BJ (cell line): Measurements from ENCODE around the gene MIDN. TPM values are rescaled to one million over a fixed set of nuclear protein-coding genes. Genes with fewer than 3 reads are reported as not detected.
A peak's percentile ranks its signal among the peaks of the same experiment; 100 is the strongest.

Experiments used
- CTCF ChIA-PET: fragments of 350-600 bp; formaldehyde crosslinking; extraction: SDS; loops from one replicate; lab custom pipeline; 2021; ENCODE audit warnings: antibody characterized with exemption, inconsistent platforms; lab: Yijun Ruan, JAX
- POLR2A ChIA-PET: fragments of 300-600 bp; sonication (Branson Sonifier 250); formaldehyde crosslinking; extraction: SDS; loops from one replicate; lab custom pipeline; 2021; ENCODE audit warnings: antibody characterized with exemption; lab: Charles Lee
- DNase-seq: peaks from one replicate; pipeline ENCODE4 v3.0.0-alpha.2; 2011; ENCODE audit warnings: low read depth
- H3K27me3 ChIP-seq: 2 replicates; pipeline ENCODE4 v1.6.0; 2011; ENCODE audit warnings: low read length; ENCODE audit not compliant: control insufficient read depth, insufficient read depth
- H3K36me3 ChIP-seq: 2 replicates; pipeline ENCODE4 v1.5.1; 2011; ENCODE audit warnings: low read length; ENCODE audit not compliant: control insufficient read depth, insufficient read depth
- H3K4me3 ChIP-seq: 2 replicates; pipeline ENCODE4 v1.5.1; 2011; ENCODE audit warnings: low read depth, mild to moderate bottlenecking, control low read depth, low read length
- CTCF ChIP-seq: IDR thresholded peaks from 2 replicates; pipeline ENCODE4 v1.5.1; 2011; ENCODE audit warnings: low read depth, mild to moderate bottlenecking, control low read depth, inconsistent platforms, low read length, moderate library complexity; ENCODE audit not compliant: insufficient read depth
- polyA plus RNA-seq: library from polyadenylated mRNA; depleted of rRNA; stranded (reverse); fragments of >200 nt; gene quantifications from 2 replicates; pipeline ENCODE4 v1.2.3, GENCODE V29; 2011

Gene MIDN
- polyA plus RNA-seq, 1 experiment = 8.4 TPM

- no peak for TF ChIP-seq CTCF
- no peak for DNase-seq
- no peaks in the 10 kb centered on the region for H3K27me3 ChIP-seq
- CTCF ChIA-PET = interaction anchor here (0.9 to 12.8 kb wide), 3 partner anchors 9 to 16 kb away, joined by 3 to 437 read pairs (median 3); partner anchors contain the start of gene ATP5F1D
- H3K36me3 ChIP-seq = peaks cover 38% of the 10 kb centered on the region
- H3K4me3 ChIP-seq = no peak overlapping the region
- POLR2A ChIA-PET = interaction anchor here (0.6 kb wide), 2 partner anchors 8 to 337 kb away, joined by 8 to 20 read pairs; no protein-coding TSS in a partner anchor
Observed at GRCh38 chr19:1259206-1259875, 11.0 kb downstream of the MIDN start.

GRCh38 chr19:1259876-1260748 is 11.7 kb downstream of the MIDN start:
- CTCF ChIA-PET = interaction anchor here (1.3 to 12.8 kb wide), 2 partner anchors 8 to 16 kb away, joined by 3 to 437 read pairs; partner anchors contain the start of gene ATP5F1D
- no peak for TF ChIP-seq CTCF
- peaks cover 30% of the 10 kb centered on the region for H3K36me3 ChIP-seq
- POLR2A ChIA-PET = interaction anchor here (1.0 kb wide), 1 partner anchor 9 kb away, joined by 6 read pairs; the partner anchor contains the start of gene CIRBP
- no peak overlapping the region for H3K4me3 ChIP-seq
- no peak for DNase-seq
- H3K27me3 ChIP-seq = no peaks in the 10 kb centered on the region

GRCh38 chr19:1260749-1261537 is 12.6 kb downstream of the MIDN start:
- ChIA-PET CTCF (interaction anchor here (1.7 to 12.8 kb wide), 2 partner anchors 8 to 17 kb away, joined by 11 to 437 read pairs; partner anchors contain the start of gene ATP5F1D), POLR2A (interaction anchor here (1.0 kb wide), 1 partner anchor 8 kb away, joined by 6 read pairs; the partner anchor contains the start of gene CIRBP)
- no peak for DNase-seq
- peaks cover 22% of the 10 kb centered on the region for H3K36me3 ChIP-seq
- no peak for TF ChIP-seq CTCF
- no peaks in the 10 kb centered on the region for H3K27me3 ChIP-seq
- H3K4me3 ChIP-seq = peak overlapping the region; percentile 64

GRCh38 chr19:1261538-1261797 is 13.1 kb downstream of the MIDN start:
- no peak for TF ChIP-seq CTCF
- no peak for DNase-seq
- CTCF ChIA-PET = interaction anchor here (1.7 to 12.8 kb wide), 2 partner anchors 8 to 18 kb away, joined by 11 to 437 read pairs; partner anchors contain the start of gene ATP5F1D
- H3K36me3 ChIP-seq = peaks cover 20% of the 10 kb centered on the region
- peak overlapping the region; percentile 64 for H3K4me3 ChIP-seq
- POLR2A ChIA-PET = no interaction called here
- H3K27me3 ChIP-seq = no peaks in the 10 kb centered on the region
